GM04504 (cell line): ENCODE measurements around the gene HMGCLL1.
A peak's percentile ranks its signal among the peaks of the same experiment; 100 is the strongest.

Source experiments
- DNase-seq: peaks from one replicate; pipeline ENCODE4 v3.0.0-alpha.2; 2012; ENCODE audit warnings: low read depth

Gene HMGCLL1

DNA sequence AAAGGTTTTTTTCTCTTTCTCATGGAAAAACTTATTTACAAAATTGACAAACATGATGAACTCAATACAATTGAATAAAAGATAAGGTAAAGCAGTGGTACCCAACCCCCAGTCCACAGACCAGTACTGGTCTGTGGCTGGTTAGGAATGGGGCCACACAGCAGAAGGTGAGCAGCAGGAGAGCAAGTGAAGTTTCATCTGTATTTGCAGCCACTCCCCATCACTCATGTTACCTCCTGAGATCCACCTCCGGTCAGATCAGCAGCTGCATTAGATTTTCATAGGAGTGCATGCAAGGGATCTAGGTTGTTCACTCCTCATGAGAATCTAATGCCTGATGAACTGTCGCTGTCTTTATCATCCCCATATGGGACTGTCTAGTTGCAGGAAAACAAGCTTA is 47.5 kb downstream of the HMGCLL1 start:
- DNase-seq = no peak

DNA sequence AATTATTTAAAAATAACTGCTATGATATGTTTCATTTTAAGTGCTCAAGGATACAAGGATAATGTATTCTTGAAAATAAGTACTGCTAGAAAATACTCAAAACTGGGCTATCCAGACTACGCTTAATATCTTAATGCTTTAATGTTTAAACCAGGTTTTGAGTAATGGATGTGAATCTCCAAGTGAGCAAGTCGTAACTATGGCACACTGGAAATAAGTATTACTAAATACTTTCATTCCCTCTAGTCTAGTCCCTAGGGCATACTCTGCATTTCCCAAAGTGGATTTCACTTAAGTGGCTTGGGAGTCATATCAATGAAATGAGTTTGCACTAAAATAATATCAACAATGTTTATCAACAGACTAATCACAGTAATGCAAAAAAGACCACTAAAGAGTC is 48.1 kb downstream of the HMGCLL1 start:
- no peak for DNase-seq

DNA sequence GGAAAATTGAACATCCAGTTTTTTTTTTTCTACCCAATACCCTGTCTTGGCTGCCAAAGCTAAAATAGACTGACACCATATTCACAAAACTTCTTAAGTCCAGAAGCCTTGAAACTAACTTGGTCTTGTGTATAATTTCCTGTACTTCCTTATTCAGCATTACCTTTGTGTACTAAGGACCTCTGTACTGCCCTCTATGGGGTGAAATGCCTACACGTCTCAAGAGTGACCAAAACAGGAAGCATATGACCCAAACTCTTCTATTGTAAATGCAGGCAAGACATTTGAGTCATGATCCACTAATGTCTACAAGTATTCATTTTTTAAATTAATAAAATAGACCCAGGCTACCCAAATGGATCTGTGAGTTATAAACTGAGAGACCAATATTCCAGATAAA is 50.4 kb downstream of the HMGCLL1 start:
- DNase-seq = peak; percentile 10

DNA sequence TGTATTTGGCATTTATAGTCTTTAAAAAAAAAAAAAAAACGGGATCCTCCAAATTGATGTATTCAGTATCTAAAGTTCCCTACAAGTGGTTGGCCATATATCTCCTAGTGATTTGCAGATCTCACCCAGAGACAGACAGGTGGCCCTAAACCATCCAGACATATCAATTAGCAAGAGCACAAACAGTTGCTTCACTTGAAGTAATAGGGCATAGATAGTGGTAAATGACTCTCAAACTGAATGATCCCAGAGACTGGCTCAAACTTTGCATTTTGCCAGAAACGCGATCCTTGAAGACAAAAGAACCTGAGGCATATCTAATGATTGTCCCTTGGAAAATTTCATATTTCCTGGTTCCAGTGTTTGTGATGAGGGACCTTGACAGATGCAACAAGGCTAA is 54.6 kb downstream of the HMGCLL1 start:
- no peak for DNase-seq

DNA sequence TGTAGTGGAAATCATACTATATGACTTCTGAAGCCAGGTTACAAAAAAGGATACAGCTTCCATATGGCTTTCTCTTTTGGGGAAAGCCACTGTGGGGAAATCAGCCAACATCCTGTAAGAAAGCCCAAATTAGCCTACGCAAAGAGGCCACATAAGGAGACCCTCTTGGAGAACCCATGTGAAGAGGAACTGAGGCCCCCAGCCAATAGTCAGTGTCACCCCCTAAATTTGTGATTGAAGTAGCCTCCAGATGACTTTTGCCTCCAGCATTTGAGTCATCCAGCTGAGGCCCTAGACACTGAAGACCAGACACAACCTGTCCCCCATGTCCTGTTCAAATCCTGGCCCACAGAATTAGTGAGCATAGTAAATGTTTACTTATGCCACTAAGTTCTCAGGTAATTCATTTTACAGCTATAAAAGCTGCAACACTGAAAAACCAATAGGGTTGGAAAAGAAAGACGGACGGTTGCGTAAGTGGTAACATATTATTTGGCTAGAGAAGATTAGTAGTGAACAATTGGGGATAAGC is 60.4 kb downstream of the HMGCLL1 start:
- DNase-seq = no peak

DNA sequence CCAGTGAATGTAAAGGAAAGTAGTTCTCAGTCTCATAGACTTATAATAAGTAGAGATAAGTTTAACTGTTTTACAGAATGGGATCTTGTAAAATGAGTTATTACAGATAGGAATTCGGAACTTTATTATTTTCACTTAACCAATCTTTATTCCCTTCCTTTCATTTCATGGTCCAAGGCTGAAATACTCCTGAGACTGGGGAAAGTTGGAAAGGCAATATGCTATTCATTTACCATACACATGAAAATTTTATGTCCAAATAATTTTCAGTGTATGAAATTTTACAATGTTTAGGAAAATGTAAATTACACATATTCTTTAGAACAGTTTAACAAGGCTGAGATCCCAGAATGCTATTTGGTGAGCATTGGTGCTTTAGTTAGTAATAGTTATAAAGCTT is 62.3 kb downstream of the HMGCLL1 start:
- no peak for DNase-seq

DNA sequence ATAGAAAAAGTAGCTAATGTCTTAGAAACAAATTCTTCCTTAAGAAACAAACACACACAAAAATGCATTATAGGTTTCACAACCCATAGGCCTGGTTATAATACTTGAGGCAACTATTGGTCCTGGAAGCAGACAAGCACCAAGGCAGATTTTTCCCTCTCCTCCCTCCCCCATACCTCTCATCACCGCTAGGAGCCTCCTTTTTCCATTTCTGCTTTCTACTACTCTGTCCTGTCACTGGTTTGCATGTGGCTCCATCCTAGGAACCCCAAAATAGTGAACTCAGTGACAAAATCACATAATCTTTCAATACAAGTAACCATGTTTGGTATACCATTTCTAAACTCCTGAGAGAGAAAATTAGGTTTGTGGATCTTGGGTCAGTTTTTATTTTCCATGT is 66.1 kb downstream of the HMGCLL1 start:
- DNase-seq = no peak

DNA sequence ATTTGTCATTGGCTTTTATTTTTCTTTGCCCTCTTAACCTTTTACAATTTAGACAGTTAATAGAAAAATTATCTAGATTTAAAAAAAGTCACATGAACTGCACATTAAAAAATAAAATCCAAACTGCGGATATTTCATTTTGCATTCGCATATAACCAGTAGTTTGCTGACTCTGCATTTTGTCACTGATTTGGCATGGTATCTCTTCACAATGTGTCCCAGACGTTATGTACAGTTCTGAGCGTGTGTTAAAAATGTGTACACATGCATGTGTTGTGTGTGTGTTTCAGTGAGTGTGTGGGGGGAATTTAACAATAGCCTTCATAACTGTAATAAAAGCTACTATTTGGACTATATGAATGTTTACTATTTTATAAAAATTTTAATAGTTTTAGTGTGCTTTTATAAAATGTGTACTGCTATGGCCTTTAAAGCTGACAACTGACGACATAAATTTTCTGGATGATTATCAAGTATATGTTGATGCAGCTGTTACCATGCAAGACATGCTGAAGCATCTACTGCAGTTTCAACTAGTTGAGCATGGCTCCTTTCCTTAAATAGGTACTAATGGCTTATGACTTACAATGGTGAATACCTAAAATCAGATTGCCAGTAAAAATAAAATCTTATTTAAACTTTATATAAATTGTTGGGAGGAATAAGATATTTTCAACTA is 67.7 kb downstream of the HMGCLL1 start:
- no peak for DNase-seq

DNA sequence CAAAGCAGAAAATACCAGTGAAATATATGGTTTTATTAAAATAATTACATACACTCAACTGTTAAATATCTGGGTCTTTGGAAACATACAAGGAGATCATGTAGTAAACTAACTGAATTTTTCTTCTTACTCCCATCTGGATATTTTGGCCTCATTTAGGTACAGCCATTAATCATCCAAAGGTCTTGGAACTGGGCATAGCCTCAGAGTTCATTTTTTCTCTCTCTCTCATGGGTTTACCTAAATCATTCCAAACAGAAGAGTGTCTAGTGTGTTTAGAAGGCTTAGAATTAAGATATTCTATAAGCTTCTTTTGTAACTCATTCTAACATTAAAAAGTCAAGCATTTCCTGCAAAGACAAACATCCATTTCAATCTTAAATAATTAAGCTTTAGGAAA is 79.4 kb downstream of the HMGCLL1 start:
- DNase-seq = no peak

DNA sequence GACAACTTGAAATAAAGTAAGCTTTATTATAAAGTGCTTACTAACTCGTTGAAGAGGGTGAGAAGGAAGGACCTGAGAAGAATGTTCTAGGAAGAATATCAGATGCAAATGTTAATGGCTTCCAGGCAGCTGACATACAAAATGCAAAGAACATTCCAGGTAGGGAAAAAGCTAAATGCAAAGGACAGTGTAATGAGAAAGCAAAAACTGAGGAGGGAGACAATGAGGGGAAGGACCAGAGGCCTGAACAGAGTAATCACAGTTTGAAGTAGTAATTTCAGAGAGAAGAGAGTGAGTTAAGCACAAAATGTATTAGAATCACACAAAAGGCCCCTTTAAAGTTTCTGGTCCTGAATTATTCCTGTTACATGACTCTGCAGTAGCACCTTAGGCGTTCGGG is 81.3 kb downstream of the HMGCLL1 start:
- no peak for DNase-seq

DNA sequence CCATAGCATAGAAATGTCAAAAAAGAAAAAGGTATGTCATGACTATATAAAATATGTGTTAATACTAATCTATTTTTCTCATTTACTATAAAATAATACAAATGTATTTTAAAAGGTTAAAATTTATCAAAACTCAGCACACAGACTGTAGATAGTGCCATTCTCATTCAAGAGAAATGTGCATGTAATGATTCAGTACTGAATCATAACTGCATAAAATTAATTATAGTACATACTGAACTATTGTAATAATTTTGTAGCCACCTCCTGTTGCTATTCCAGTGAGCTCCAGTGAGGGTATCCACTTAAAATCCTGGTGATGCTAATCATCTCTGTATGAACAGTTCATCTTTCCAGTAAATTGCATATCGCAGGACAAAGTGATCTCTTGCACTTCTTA is 82.8 kb downstream of the HMGCLL1 start:
- DNase-seq = no peak

DNA sequence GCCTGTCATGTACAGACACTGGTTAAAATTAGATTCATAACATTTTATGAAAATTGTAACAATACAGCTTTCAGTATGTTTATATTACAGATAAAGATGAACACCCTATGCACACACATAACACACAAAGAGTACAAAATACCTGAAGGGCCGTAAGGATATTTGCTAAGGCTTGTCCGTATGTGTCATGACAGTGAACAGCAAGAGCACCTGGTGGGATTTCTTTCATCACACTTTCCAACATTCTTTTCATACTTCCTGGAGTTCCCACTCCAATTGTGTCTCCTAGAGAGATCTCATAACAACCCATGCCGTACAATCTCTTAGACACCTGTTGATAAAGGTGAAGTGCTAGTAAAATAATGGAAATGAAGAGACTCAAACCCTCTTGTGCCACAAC is 83.7 kb downstream of the HMGCLL1 start:
- DNase-seq = no peak

DNA sequence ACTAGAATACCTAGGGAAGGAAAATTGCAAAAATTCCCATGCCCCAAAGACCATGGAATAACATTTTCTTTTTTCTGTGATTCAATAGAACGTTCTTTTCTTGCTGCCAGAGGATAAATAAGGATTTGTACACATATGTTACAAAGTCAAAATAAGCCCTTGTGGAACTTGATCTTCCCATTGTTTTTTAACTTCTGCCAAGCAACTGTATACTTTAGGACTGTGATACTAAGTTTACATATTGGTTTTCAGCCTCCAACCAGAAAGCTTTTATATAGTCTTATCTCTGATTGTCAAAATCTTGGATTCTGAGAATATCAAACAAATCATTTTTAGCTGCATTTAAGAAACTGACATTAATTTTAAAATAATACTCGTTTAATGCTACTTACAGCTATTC is 84.6 kb downstream of the HMGCLL1 start:
- no peak for DNase-seq

DNA sequence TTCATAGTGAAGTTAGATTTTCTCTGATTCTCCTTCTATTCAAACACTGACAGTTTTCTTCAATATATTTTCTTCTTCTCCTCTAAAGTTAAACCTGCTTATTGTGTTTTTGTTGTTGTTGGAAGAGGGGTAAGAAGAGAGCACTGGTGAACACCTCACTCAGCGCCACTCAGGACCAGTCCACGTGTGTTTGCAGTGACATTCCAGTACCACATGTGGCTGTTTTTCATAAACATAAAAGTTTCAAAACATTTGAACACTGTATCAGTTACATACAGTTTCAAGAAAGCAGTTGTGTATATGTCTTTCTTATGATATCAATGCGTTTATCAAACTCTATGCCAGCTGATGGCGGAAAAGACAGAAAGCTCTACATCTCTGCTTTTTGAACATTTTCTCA is 86.7 kb downstream of the HMGCLL1 start:
- no peak for DNase-seq

DNA sequence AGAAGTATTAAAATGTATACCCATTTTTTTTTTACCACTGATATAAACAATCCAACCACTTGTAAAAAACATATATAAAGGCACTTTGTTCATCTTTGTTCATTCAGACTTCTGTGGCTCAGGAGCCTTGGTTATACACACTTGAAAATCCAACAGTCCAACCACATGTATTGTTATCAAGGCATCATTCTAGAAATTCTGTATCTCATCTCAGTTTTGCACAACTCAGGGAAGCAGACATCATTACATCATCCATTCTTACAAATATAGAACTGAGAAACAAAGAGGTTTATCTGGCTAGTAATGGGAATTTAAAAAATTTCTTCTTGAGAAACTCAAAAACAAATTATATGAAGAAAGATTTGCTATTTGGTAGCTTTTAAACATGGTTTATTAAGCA is 88.1 kb downstream of the HMGCLL1 start:
- no peak for DNase-seq

DNA sequence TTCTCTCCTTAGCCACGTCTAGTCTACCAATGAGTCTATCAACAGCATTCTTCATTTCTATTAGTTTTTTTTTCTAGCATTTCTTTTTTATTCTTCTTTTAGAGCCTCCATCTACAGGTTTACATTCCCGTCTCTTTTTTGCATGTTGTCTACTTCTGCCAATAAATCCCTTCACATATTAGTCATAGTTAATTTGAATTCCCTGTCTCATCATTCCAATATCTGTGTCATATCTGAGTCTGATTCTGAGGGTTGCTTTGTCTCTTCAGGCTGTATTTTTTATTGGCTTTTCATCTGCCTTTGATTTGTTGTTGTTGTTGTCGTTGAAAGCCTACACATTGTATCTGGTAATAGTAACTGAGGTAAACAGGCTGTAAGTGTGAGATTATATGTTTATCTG is 104.6 kb downstream of the HMGCLL1 start:
- no peak for DNase-seq

DNA sequence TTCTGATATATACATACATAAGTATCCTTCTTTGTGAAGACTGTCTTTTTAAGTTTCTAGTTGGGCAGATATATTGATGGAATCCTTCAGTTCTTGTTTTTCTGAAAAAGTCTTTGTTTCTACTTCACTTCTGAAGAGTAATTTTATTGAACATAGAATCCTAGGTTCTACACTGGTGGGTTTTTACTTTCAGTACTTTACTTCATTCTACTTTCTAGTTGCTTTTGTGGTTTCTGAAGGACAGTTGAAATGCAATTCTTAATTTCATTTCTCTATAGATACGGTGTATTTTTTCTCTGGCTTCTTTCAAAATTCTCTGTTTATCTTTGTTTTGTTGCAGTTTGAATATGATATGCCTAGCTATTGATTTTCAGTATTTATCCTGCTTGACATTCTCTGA is 105.3 kb downstream of the HMGCLL1 start:
- DNase-seq = no peak

DNA sequence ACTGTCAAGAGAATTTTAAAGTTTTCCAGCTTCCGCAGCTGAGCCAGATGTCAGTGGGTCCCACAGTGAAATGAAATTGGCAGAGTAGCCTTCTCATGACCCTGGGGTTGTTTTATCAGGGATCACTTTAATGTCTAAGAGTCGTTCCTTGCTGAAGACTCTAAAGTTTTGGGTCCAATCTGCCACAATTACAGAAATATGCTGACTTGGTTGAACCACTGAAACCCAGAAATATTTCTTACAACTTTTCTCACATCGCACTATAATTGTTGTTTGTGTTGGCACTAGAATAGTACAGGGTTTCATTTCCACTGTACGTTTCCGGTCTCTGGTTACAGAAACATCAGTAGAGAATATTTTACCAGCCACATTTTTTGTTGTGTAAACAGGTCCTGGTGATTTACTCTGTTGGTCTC is 109.0 kb downstream of the HMGCLL1 start:
- no peak for DNase-seq

DNA sequence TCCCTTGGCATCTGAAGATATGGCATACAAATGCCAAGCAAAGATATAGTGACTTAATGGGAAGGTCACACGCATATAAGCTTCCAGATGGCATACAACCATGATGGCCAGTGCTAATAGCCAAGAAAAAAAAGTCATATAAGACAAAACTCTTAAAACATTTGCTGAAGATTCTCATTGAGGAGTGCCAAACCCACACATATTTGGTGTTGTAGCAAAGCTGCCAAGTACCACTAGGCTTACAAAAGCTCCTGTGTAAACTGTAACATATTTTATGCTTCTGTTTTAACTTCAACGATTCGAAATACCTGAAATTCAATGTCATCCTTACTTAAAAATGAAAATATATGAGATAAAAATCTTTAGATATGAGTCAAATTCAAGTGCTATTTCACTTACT is 123.0 kb downstream of the HMGCLL1 start:
- DNase-seq = no peak

DNA sequence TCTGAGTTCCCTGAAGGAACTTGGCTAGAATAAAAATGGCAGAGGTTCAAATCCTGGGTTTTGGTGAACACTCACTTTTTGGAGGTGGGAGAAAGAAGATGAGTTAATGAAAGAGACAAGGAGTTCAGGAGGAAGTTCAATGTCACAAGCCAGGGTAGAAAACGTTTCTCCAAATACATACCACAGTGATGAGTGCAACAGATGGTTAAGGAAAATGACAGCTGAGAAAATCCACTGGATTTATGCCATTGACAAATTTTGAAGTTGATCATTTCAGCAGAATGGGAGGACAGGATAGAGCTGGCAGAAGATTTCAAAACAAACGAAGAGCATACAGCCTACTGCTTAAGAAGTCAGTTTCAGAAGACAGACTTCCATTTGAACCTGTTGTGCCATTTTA is 129.0 kb downstream of the HMGCLL1 start:
- no peak for DNase-seq

DNA sequence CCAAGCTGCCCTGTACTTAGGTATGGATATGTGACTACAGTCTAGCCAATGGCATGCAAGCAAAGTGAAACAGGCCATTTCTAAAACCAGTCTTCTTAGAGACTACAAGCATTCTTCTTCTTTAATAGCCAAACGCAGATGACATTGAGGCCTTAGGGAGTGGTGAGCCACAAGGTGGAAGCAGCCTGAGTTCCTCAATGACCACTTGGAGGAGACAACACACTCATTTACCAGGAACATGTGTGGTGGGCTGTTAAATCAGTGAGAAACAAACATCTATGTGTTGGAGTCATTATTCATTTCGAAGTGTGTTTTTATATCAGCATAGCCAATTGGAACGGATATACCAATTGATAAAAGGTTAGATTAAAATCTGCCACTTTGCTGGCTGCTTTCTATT is 129.8 kb downstream of the HMGCLL1 start:
- no peak for DNase-seq

DNA sequence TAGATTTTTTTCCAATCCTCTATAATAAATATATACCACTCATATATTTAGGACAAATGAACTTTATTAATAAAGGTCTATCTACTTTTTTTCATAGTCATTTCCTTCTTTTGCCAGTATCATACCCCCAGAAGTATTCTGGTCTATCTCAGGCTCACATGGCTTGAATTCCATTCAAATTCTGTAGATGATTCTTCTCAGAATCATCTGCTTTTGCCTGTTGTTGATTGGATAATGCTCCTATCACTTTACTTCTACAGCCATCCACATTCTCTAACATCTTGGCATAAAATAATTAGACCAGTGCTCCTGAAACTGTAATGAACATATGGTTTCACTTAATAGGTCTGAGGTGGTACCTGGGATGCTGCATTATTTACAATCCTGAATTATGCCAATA is 130.5 kb downstream of the HMGCLL1 start:
- no peak for DNase-seq

DNA sequence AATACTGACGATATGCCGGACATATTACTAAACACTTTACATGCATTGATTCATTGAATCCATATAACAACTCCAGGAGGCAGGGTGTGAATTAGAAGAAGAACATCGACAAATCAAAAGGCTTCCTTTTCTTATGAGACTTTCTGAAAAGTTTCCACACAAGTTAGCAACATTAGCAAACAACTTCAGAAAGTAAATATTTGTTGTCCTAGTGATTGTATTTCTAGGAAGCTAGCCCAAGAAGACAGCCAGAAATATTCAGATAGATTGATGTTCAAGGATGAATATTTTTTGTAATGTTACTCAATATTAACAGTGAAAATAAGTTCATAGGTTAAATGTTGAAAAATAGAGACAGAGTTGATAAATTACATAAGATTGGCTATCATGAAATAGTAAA is 131.1 kb downstream of the HMGCLL1 start:
- DNase-seq = no peak

DNA sequence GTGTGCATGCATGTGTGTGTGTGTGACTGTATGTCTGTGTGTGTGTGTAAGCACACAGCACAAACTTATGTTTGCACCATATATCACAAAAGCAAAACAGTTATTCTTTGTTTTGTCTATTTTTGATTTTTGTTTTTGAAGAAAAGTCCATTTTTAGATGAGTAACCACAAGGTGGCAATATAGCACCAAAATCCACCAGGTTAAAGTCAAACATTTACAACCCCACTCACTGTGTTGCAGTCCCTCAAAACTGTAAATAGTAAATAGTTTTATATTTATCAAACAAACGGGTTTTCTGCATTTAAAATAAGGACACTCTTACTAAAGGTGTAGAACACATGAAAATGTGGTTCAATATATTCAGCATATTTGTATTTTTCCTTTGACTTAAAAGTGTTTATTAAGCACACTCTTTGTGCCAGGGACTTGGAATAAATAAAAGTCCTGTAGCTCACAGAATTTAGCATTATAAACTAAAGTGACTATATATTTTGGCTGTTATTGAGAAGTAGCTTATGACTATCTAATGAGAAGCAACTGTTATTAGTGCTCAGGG is 133.3 kb downstream of the HMGCLL1 start:
- DNase-seq = no peak
